Hepatocyte (in vitro differentiated cells): Measurements from ENCODE around the gene TYROBP.

Experiments used
- CTCF ChIP-seq: fragments of 200-600 bp; sonication (generic); IDR thresholded peaks from 2 replicates; pipeline ENCODE4 v1.5.1; 2016; ENCODE audit warnings: antibody characterized with exemption, mild to moderate bottlenecking; ENCODE audit not compliant: poor library complexity
- EZH2 ChIP-seq: fragments of 200-600 bp; sonication (generic); IDR thresholded peaks from 2 replicates; pipeline ENCODE4 v1.6.1; 2016; ENCODE audit warnings: antibody characterized with exemption, mild to moderate bottlenecking, borderline replicate concordance
- EZH2phosphoT487 ChIP-seq: fragments of 200-600 bp; sonication (generic); IDR thresholded peaks from one replicate; pipeline ENCODE4 v1.6.1; 2018; ENCODE audit warnings: antibody characterized with exemption, mild to moderate bottlenecking, low read depth, moderate library complexity; ENCODE audit not compliant: unreplicated experiment, severe bottlenecking

- TF ChIP-seq EZH2phosphoT487, result no peak
- TF ChIP-seq EZH2, result no peak
- TF ChIP-seq CTCF, result no peak
Observed at GRCh38 chr19:35871611-35872010, 36.5 kb downstream of the TYROBP start.
